Hepatic stellate cell (primary cell): ENCODE measurements around the gene FGD5.

Experiments
- DNase-seq: peaks from one replicate; pipeline ENCODE4 v3.0.0; 2011; ENCODE audit warnings: low spot score

FGD5 gene

DNA sequence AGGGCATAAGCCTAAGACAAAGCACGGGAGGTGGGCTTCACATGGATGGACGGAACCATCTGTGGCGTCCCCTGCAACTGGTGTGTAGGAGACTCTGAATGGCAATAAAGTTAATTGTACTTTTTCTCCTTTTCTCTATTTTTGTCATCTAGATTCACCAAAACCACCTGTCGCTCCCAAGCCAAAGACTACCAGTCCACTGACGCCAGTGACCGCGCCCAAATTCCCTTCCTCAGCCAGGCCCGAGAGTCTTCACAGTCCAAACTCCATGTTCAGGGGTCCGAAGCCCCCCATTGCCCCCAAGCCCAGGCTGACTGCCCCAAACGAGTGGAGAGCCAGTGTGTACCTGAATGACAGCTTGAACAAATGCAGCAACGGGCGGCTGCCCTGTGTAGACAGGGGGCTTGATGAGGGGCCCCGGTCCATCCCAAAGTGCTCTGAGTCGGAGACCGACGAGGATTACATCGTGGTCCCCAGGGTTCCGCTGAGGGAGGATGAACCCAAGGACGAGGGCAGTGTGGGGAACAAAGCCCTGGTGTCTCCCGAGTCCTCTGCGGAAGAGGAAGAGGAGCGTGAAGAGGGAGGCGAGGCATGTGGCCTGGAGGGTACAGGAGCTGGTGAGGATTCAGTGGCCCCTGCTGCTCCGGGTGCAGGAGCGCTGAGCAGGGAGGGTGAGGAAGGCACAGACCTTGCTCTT, at the start of gene FGD5:
Gene FGD5, plus strand, starts transcription at position 159 of the 697 bp plus-strand sequence. Its CDS starts 110 bp downstream, at position 269.
- DNase-seq = no peak

- DNase-seq = no peak
Observed at GRCh38 chr3:14769544-14770325, 49.0 kb upstream of the FGD5 start.

- no peak for DNase-seq
Observed at GRCh38 chr3:14770591-14770990, 48.2 kb upstream of the FGD5 start.

DNA sequence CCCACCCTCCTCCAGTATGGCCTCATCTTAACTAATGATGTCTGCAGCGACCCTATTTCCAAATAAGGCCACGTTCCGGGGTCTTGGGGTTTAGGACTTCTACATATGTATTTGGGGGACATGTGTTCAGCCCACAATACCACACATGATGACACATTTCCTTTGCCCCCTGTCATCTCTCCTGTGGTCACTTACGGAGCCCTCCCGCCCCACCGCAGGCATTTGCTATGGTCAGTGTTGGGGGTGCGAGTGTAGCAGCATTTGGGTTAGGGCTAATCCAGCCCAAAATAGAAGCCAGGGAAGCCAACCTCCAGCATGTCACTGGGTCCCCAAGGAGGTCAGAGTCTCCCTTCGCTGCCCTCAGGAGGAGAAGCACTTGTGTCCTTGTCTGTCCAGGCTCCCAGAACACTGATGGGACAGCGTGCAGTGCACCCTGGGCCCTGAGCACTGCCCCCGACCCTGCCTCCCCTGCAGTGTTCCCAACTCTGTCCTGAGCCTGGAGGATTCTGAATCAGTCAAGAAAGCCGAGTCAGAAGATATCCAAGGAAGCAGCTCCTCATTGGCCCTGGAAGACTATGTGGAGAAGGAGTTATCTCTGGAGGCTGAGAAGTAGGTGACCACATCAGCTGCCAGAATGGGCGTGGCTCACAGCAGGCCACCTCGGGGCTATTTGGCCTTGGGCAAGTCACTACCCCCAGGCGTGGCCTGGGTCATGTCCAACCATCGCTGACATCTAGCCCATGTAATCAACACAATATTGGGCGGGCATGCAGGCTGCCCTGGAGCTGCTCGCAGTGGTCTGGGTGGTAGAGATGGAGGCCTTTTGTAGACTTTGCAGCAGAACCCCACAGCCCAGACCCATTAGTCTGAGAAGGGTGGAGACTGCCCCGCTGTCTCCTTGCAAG, 46.9 kb upstream of the FGD5 start:
- DNase-seq = no peak

DNA sequence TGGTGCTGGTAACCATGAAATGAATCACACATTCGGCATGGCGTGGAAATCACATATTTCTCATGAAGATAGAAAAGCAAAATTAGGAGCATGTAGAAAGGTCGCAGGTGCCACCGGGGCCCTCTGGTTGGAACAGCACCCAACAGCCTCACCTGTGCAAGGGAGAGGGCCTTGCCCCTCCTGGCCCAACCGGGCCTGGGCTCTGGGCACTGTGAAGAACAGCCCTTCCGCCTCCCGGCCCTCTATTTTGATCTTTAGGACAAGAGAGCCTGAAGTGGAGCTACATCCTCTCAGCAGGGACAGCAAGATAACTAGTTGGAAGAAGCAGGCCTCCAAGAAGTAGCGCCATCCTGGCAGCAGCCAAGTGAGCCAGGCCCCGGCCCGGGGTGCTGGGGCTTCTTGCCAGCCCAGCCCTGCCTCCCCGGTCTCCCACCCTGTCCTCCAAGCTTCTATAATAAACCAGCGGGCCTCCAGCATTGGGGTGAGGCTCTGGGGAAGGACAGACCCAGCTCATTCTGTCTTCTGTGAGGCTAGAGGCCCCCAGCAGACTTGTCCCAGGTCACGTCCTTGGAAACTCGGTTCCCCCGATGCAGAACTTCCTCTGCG, 46.1 kb upstream of the FGD5 start:
- DNase-seq = no peak

DNA sequence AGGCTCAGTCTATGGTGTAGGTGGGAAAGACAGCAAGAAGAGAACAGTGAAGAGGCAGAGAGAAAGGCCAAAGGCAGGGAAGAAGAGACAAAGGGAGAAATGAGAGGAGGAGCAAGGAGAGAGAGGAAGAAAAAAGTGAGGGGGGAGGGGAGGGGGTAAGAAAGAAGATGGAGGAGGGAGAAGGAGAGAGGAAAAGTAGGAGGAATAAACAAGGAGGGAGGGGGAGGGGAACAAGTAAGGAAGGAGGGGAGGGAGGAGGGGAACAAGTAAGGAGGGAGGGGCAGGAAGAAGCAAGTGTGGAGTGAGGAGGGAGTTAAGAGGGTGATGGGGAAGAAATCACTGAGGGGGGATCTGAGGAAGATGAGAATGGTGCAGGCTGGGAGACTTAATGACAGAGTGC, 45.5 kb upstream of the FGD5 start:
- no peak for DNase-seq

DNA sequence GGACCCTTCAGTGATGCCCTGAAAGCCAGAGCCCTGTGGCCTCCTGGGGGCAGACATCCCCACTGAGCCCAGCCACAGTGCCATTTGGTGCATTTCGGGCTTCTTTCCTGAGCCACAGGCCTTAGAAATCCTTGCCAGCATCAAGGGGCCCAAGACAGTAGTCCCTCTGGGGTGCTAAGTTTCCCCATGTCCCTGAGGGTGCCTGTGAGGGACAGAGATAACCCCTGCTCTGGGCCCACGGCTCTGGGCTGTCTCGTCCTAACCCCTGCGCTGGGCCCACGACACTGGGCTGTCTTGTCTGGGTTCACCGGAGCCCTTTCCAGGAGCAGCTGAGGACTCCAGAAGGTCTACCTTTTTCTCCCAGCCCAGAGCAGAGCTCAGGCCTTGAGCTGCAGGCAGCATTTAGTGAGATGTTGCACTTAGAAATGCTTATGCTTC, 45.1 kb upstream of the FGD5 start:
- DNase-seq = no peak

GRCh38 chr3:14774431-14774830, 44.3 kb upstream of the FGD5 start:
- no peak for DNase-seq

DNA sequence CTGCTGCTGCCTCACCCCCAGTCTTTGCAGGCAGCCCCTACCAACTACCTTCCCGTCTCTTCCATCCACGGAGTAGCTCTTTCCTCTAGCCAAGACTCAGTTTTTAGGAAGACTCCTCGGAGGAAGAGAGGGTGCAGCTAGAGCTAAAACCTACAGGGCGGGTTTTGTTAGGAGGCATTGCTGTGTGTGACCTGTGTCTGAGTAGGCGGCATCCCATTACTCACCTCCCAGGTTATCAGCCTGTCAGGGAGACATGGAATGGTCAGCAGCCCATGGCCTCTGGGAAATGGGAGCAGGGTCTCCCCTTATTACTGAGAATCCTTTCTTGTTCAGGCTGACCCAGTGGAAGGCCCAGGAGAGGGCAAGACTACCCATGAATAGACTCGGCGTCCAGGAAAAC, 43.8 kb upstream of the FGD5 start:
- DNase-seq = no peak

- DNase-seq = no peak
Observed at GRCh38 chr3:14775563-14775962, 43.2 kb upstream of the FGD5 start.

- DNase-seq = no peak
Observed at GRCh38 chr3:14779069-14779685, 39.6 kb upstream of the FGD5 start.

DNA sequence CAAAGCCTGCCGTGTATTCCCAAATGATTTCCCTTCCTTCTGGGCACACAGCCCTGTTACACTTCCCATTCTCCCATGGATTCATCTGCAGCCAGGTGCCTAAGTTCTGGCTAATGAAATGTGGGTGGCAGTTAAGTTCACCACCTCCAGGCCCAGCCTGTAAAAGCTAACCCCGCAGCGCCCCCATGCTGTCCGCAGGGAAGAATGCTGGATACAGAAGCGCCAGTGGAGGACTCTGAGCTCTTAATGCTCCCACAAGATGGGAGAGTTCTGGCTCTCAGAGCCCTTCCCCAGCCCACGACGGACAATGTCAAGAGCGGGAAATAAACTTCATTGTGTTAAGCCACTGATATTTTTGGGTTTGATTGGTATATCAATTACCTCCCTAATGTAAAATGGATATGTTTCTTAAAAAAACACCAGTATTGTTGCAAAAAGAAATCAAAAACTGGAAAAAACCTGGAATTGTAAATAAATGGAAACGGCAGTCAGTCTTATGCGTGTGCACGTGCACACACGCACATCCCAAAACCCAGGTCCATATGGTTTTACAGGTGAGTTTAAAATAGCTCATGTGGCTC, 37.7 kb upstream of the FGD5 start:
- peak; percentile 31 for DNase-seq

- no peak for DNase-seq
Observed at GRCh38 chr3:14783480-14784086, 35.2 kb upstream of the FGD5 start.

GRCh38 chr3:14784087-14784681, 34.6 kb upstream of the FGD5 start:
- no peak for DNase-seq

- no peak for DNase-seq
Observed at GRCh38 chr3:14785207-14786155, 33.3 kb upstream of the FGD5 start.

DNA sequence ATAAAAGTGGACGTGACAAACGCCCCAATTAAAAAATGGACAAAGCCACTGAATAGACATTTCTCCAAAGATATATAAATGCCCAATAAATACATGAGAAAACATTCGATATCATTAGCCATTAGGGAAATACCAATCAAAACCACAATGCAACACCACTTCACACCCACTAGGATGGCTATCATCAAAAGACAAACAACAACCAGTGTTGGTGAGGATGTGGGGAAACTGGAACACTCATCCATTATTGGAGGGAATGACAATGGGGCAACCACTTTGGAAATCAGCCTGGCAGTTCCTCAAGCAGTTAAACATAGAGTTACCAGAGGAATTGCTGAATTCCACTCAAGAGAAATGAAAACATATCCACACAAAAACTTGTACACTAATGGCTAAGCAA, 32.4 kb upstream of the FGD5 start:
- DNase-seq = no peak

GRCh38 chr3:14787630-14788029, 31.1 kb upstream of the FGD5 start:
- no peak for DNase-seq

GRCh38 chr3:14788644-14789043, 30.1 kb upstream of the FGD5 start:
- DNase-seq = no peak

- no peak for DNase-seq
Observed at GRCh38 chr3:14789221-14789620, 29.5 kb upstream of the FGD5 start.
